Body of pancreas (tissue), 4 donors: ENCODE measurements around the gene BBOF1.

Source experiments
- POLR2A ChIP-seq, 3 donors: fragments of 450-650 bp; IDR thresholded peaks; one replicate each; pipeline ENCODE4 v1.6.1; 2016; ENCODE audit warnings: antibody characterized with exemption in 3 of 3, mild to moderate bottlenecking in 2 of 3
- TF ChIP-seq, protein P1 (sequence below), 7 experiments: fragments of 450-650 bp in 4 of 7; fragments of 200-600 bp in 3 of 7; sonication (generic) in 3 of 7; IDR thresholded peaks; one replicate each; pipeline ENCODE4 v1.5.1; 2016 to 2019; ENCODE audit warnings: antibody characterized with exemption in 7 of 7

DNA sequence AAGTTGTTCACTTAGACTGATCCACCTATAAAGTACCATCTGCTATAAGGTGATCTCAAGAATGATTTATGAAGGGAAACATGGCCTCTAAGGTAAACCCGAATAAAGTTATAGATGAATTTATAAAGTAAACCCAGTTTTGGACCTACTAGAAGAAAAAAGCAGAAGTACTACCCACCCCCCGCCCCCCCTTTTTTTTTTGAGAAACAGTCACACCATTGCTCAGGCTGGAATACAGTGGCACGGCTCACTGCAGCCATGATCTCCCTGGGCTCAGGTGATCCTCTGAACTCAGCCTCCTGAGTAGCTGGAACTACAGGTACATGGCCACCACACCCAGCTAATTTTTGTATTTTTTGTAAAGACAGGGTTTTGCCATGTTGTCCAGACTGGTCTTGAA lies 4.0 kb upstream of the BBOF1 start:
- TF ChIP-seq, protein P1, sequence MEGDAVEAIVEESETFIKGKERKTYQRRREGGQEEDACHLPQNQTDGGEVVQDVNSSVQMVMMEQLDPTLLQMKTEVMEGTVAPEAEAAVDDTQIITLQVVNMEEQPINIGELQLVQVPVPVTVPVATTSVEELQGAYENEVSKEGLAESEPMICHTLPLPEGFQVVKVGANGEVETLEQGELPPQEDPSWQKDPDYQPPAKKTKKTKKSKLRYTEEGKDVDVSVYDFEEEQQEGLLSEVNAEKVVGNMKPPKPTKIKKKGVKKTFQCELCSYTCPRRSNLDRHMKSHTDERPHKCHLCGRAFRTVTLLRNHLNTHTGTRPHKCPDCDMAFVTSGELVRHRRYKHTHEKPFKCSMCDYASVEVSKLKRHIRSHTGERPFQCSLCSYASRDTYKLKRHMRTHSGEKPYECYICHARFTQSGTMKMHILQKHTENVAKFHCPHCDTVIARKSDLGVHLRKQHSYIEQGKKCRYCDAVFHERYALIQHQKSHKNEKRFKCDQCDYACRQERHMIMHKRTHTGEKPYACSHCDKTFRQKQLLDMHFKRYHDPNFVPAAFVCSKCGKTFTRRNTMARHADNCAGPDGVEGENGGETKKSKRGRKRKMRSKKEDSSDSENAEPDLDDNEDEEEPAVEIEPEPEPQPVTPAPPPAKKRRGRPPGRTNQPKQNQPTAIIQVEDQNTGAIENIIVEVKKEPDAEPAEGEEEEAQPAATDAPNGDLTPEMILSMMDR (IDR thresholded peaks at IDR 0.05) = no peak
- no peak for TF ChIP-seq POLR2A (IDR thresholded peaks at IDR 0.05)
